GM19438 (cell line): ENCODE results near the gene PDIA4.
"Not testable (repeated sequence)": the region's sequence is repeated elsewhere in the genome, so short reads cannot be mapped to it uniquely, and the experiment has no call there.

Experiments used
- ATAC-seq: cut with Tn5 transposase; IDR thresholded peaks from one replicate; pipeline ENCODE4 v1.9.1; 2021; ENCODE audit warnings: low read depth; ENCODE audit not compliant: unreplicated experiment

PDIA4 gene

DNA sequence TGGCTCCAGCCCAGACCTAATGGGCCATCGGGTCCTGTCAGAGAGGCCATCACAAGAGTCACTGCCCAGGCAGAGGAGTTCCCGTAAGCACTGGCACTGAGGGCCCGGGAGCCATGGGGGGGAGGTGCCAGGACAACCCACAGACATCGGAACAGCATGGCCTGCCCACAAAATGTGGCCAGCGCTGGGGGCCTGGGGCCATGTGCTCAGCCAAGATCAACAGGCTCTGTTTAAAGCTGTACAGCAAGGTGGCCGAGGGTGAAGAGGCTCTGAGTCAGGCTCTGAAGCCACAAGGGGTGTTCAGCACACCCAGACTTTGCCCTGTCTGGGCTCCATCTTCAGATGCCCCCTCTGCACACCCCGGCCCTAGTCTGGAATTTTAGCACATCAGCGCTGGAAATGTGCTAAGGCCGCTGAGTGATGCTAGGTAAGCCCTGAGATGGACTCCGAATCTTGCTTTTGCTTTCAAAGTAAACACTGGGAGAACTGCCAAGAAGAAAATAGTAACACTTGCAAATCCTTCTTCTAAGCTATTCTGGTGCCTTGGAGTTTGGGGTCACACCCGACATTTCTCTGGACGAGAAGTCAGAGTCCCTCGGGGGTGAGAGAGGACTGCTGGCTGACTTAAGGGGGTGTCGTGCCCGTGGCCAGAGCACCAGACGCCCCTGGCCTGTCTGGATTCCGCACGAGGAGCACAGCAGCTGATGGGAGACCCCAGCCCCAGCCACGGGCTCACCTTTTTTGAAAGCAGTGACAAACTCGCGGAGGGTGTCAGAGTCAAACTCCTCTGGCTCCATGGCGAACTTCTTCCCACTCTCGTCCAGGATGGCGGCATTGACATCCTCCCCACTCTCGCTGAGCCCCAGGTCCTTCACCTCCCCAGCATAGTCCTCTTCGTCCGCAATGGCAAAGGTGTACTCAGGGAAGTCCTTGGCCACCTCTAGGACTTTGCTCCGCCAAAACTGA lies 23.6 kb downstream of the PDIA4 start:
- no peak for ATAC-seq

DNA sequence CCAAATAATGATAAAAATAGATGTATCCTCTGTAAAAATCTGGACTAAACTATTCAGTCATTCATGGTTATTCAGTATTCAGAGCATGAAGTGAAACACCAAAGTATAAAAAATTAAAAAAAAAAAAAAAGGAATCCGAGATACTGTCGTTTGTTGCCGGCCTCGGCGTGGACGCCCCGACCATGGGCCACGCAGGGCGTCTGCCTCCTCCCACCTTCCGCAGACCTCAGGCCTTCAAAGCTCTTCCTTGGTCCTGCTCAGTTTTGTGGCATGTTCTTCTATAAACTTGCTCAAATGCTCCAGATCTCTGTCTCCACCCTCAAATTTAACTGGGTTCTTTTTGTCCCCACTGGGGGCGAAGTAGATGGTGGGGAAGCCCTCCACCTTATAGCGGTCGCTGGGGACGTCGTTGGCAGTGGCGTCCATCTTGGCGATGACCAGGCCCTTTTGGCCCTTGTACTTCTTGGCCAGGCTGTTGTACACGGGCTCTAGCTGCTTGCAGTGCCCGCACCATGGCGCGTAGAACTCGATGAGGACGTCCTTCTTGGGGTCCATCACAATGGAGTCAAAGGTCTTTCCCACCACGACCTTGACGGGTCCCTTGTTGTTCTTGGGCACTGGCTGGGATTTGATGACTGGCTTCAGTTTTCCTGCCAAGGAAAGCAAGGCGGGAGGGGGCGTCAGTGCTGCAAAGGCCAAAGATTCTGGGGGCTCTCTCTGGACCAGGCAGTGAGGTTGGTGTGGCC lies 24.6 kb downstream of the PDIA4 start:
- no peak for ATAC-seq

DNA sequence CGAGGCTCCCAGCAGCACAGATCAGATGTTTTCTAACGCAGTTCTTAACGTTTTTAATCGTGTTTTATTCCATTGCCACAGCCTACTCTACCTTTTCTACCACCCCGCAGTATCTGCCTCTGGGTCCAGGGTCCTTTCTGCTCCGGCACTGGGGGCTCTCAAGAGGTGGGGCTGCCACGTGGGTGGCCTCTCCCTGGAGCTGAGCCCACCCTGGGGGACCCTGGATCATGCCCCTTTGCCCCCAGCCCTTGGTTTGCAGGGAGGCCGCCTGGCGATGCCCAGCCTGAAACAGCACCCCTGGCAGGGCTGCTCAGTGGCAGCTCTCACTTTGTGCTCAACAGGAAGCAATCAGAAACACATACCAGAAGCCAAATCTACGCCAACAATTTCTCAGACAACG lies 25.3 kb downstream of the PDIA4 start:
- no peak for ATAC-seq

DNA sequence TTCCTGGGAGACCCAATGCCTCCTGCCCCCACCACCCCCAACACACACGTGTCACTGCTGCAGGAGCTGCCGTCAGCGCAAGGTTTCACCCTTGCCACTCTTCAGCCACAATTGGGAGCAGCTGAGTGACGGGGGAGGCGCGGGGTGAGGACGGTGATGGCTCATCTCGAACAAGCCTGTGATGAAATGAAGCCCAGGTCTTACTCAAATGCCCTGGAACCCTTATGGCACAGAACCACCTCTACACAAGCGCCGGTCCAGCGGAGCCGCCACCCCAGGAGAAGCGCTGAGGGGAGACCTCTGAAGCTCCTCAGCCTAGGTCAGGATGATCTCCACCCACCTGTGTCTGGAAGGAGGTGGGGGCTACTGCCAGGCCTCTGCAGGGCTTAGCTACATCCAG lies 25.7 kb downstream of the PDIA4 start:
- ATAC-seq: no peak

DNA sequence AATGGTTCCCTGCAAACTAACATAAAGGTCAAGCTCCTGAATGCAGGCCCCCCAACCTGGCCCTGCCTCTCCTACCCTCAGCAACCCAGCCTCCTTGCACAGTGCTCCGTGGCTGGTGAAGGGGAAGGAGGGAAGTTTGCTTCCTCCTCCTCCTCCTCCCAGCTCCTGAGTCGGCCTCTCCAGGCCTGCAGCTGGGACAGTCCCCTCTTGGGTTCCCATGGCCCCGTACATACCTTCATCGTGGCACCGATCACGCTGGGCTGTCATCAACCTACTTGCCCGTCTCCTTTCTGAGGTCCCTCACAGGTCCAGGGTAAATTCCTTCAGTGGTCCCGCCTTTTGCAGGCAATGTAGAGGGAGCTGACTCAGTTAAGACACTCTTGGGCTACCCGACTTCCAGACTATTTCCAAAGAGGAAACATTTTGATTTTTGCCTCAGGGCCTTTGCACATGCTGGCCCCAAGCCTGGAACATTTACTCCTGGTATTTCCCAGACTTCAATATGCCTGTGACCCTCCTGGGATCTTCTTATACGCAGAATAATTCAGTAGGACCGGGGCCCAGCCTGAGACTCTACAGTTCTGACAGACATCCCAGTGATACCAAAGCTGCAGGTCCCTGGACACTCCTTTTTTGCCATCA lies 26.8 kb downstream of the PDIA4 start:
- ATAC-seq: no peak

DNA sequence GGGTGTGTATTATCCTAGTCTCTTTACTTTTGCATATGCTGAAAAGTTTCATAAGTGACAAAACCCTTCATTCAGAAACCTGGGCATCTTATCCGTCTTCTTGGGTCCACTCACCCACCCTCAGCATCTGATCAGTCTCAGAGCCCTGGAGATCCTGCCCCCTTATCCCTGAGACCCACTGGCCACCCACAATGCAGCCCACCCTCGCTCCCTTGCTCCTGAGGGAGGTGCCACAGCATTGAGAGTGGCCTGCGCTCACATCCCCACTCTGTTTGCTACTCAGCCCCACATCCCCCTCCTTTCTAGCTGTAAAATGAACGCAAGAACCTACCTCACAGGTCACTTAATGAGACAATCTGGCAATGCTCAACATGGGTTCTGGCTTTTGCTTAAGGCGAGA lies 27.3 kb downstream of the PDIA4 start:
- ATAC-seq: no peak

DNA sequence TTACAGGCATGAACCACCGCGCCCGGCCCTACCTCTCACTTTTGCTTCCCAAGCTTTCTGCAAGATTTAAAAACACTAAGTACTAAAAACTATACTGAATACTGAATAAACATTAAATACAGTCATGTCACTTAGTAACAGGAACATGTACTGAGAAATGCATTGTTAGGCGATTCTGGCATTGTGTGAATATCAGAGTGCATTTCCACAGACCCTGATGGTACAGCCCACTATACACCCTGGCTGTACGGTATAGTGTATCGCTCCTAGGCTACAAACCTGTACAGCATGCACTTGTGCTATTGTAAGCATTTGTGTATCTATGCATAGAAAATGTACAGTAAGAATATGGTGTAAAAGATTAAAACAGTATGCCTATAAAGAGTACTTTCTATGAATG lies 29.1 kb downstream of the PDIA4 start:
- ATAC-seq: no peak

DNA sequence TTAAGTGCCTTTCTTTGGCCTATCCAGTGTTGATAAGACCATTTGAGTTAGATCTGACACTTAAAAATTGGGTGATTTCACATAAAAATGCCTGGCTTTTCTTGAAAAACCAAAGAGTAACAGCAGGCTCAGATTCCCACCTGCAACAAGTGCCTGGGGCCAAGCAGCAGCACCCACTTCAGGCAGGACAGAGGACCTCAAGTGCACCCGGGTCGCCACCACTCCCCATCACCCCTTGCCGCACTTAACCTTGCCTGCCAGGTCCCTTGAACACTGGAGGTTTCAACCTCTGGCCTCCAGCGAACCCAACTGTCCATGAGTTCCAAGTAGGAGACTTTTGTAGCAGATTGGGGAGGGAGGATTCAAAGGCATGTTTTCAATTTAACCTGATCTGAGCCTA lies 30.8 kb downstream of the PDIA4 start:
- no peak for ATAC-seq

DNA sequence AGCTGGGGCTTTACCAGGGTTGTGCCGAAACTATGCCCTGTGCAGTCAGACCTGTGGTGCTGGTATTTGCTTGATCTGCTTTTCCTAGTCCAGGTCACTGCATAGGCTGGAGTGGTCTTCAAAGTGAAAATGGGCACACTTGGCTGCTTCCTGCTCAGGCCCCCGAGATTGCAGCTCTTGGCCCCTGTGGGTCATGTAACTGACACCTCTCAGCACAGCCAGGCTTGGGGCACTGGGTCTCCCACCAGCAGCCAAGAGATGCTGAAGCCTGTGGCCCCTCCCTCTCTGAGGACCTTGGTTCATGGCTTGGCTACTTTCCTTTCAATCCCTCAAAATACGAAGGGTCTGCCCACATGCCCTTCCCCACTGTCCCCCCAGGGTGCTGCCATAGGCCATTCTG lies 33.7 kb downstream of the PDIA4 start:
- no peak for ATAC-seq

DNA sequence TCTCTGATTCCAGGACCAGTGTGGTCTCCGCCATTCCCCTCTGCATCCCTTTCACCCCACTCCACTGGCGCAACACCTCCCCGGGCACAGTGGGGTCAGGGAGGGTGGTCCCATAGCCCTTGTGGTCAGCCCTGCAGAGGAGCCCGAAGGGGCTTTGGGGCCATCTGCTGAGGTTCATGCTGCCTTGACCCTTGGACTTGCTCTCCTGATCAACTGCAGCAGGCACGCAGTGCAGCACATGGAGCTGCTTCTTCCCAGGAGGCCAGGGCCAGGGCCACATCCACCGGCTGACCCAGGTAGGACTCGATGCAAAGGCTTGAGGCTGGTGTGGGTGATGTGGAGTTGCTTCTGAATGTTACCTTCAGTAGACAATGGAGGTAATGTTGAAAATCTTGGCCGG lies 35.1 kb downstream of the PDIA4 start:
- no peak for ATAC-seq

DNA sequence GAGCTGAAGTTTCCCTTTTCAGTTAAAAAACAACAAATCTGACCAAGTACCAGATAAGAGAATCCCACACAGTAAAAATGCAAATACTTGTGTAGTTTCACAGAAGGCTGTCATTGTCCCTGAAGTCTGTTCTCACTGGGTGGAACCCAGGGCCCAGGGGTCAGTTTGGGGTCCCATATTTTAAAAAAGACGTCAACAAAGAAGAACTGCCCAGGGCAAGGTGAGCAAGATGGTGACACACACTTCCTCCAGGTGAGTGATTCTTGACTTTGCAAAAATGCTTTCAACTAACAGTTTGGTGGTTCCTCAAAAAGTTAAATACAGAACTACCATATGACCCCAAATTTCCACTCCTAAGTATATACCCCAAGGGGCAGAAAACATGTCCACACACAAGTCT lies 36.8 kb downstream of the PDIA4 start:
- no peak for ATAC-seq

DNA sequence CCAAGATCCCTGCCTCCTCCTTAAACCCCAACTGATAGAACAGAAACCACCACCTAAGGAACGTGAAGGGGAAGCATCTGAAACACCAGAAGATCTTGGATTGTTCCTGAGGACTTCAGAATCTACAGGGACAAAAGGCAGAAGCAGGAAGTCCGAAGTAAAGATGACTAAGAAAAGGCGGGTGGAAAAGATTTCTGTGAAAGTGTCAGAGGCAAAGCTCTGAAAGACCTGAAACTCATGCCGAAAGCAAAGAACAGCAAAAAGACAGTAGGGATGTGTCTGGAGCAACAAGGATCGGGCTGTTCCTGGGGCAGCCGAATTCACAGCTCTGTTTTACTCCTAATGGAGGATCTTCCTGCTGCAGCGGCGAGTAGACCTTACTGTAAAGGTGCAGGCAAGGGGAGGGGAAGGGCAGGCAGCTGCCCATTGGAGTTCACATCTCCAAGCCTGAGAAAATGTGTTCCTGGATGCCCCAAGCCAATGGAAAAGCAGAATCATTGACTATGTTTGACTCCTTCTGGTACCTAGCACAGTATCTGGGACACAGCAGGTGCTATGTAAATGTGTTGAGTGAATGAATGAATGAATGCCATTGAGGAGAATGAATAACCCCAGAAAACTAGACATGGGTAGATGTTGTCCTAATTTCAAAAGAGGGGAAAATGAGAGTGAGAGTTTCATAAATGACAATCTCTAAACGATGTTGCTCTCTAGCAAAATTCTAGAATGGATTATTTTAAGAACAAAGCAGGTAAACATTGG lies 40.4 kb downstream of the PDIA4 start:
- ATAC-seq: peak; percentile 7

DNA sequence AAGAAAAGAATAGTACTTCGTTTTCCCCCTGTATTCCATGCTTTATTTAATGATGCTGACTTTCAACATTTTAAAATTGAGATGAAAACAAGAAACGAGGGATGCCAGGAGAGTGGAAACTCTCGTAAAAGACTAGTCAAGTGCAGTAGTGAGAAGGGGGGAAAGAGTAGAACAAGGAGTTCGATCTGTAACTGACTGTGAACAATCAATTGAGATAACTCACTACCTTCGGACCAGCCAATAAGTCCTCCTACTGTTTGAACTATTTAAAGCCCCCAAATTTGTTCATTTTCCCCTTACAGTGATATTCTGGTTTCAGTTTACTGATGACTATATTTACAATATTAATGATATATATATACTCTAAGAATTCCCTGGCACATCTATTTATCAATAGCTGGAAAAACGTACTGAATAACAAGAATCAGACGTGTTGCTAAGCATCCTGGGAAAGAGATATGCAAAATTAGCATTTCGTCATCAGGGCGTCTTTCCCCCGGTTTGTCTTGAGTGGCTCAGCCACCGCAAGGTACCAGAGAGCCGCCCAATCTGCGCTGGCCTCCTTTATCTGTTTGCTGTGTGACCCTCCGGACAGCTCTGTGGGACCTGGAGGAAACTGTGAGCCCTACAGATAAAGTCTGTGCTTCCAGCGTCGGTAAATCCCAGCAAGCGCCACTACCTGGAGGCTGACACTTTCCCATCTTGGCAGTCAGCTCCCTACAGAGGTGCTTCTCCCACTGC lies 41.1 kb downstream of the PDIA4 start:
- peak; percentile 87 for ATAC-seq

DNA sequence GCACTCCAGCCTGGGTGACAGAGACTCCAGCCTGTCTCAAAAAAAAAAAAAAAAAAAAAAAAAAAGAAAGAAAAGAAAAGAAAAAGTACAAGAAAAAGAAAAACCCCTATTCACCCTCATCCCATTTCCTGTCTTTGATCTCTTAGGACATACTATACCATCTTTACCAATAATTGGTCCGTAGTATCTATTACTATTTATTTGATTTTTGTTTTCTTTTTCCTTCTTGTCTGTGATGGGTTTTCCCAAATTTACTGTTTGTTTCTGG lies 41.6 kb downstream of the PDIA4 start:
- ATAC-seq: no peak

DNA sequence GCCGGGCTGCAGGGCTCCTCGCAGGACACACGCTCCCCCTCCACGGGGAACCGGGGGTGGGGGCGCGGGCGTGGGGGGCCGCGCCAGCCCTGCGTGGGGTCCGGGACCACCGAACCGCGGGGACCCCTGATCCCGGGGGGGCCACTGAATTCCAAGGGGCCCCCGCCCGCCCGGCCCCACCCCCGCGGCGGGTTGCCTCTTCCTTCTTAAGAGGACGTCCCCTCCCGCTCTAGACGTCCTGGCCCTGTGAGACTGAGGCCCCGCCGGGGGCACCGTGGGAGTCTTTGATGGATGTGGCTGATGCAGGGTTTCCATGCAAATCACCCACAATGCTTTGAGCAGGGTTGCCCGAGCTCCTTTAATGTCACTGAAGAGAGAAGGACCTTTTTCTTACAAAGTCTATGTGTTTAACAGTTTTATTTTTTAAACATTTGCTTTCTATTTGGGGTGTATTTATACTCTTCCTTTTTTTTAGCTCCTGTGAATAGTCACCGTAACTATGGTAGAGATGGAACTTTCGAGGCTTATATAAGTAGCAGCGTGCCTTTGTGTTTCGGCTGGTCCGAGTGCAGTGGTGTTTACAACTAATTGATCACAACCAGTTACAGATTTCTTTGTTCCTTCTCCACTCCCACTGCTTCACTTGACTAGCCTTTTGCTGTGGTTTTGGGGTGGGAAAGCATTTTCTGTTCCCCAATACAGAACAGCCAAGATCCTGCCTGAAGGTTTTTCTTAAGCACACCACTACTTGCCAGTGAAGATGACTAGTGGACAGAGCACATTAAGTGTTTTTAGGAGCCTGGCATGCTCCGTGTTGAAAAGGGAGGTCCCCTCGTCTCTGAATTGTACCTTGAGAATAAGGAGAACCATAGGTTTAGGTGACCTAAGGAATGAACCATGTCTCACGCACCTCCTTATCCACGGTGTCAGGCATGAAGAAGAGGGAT lies 44.8 kb downstream of the PDIA4 start:
- peak; percentile 61 for ATAC-seq

DNA sequence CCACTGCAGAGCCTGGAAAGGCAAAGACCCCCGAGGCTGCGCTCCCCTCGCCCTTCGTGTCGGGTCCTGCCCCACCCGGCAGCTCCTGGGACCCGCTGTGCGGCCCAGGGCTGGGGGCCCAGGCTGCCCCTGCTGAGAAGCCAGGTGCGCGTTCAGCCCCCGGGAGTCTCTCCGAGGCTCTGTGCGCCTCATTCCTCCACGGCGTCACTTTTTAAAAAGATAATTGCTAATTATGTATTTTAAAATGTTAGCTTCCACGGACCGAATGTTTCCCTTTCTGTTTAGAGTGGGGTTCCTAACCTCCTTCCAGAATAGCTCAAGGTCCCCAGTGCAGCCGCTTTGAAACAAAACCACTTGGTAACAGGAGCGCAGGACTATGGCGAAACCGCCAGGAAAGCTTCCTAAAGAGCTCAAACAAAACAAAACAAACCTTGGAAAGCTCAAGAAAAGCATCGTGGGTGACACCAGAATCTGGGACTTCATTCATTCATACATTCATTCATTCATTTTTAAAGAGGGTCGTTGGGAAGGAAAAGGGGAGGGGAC lies 45.6 kb downstream of the PDIA4 start:
- no peak for ATAC-seq

DNA sequence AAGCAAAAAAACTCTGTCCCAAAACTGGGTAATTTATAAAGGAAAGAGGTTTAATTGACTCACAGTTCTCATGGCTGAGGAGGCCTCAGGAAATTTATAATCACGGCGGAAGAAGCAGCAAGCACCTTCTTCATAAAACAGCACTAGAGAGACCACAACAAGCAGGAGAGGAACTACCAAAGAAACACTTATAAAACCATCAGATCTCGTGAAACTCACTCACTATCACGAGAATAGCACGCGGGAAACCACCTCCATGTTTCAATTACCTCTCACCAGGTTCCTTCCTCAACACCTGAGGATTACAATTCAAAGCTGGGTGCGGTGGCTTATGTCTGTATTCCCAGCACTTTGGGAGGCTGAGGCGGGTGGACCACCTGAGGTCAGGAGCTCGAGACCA lies 48.5 kb downstream of the PDIA4 start:
- ATAC-seq: no peak

DNA sequence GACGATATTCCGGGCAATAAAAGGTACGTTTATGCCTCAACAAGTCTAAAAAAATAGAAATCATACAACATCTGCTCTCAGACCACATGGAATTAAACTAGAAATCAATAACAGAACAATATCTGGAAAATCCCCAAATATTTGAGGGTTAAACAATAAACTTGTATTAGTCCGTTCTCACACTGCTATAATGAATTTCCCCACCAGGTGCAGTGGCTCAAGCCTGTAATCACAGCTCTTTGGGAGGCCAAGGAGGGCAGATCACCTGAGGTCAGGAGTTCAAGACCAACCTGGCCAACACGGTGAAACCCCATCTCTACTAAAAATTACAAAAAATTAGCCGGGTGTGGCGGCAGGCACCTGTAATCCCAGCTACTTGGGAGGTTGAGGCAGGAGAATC lies 49.2 kb downstream of the PDIA4 start:
- not testable (repeated sequence) for ATAC-seq

DNA sequence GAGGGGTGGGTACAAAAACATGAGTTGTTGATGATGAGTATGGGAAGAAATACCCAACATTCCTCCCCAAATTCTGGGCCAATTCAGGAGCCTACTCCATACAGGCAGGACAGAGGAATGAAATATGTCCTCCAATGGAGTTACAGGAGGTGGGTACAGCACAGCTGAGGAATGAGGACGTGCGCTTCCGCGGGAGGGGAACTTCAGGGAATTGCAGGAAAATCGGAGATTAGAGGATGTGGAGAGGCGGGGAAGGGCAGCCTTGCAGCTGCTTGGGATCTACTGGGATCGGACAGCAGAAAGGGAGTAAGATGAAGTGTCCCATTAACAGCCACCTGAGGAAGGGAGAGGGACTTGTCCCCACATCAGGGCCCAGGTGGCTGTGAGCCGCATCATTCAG lies 50.2 kb downstream of the PDIA4 start:
- no peak for ATAC-seq
